Esophagus squamous epithelium (tissue), 4 donors: Measurements from ENCODE around the gene TMEM164.
A peak's percentile ranks its signal among the peaks of the same experiment; 100 is the strongest.

Experiments used
- POLR2A ChIP-seq, 4 donors: fragments of 450-650 bp; IDR thresholded peaks; one replicate each; pipeline ENCODE4 v1.6.1; 2017; ENCODE audit warnings: antibody characterized with exemption in 4 of 4, mild to moderate bottlenecking in 4 of 4, moderate library complexity in 3 of 4
- TF ChIP-seq, protein P1 (sequence below), 6 experiments: fragments of 450-650 bp in 4 of 6; fragments of 200-600 bp in 2 of 6; sonication (generic) in 2 of 6; IDR thresholded peaks; one replicate each; pipeline ENCODE4 v1.5.1; 2016 to 2019; ENCODE audit warnings: antibody characterized with exemption in 6 of 6, mild to moderate bottlenecking in 4 of 6, moderate library complexity in 4 of 6

DNA sequence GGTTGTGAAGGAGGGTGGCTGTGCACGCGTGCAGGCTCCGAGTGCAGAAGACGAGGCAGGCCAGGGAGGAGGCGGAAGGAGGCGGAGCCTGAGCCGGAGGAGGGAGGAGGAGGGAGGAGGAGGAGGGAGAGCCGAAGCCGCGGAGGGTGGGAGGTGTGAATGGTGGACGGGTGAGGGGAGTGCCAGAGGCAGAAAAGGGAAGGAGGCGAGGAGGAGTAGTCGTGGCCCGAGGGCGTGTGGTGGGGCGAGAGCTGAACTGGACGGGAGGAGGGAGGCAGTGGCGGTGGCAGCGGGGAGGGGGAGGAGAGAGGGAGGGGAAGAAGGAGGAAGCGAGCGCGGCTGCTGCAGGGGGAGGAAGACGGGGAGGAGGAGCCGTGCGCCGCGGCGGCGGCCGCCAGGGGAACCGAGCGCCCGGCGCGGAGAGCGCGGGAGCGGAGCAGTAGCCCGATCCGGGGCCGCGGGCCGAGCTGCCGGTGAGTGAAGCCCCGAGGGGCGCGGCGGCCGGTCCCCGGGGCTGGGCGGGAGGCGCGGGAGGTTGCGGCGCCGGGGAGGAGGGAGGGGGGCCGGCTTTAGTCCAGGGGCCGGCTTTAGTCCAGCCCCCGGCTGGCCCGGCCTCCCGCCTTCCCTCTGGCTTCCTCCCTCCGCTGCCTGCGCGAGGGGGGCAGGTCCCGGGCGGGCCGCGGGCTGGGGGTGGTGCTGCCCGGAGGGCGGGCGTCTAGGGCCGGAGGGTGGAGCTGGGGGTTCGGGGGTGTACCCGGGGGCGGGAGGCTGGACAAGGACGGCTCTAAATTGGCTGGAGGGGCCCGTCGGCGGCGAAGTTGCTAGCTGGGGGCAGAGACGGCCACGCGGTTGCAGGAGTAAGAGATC is at the start of gene TMEM164:
- TF ChIP-seq, protein P1, sequence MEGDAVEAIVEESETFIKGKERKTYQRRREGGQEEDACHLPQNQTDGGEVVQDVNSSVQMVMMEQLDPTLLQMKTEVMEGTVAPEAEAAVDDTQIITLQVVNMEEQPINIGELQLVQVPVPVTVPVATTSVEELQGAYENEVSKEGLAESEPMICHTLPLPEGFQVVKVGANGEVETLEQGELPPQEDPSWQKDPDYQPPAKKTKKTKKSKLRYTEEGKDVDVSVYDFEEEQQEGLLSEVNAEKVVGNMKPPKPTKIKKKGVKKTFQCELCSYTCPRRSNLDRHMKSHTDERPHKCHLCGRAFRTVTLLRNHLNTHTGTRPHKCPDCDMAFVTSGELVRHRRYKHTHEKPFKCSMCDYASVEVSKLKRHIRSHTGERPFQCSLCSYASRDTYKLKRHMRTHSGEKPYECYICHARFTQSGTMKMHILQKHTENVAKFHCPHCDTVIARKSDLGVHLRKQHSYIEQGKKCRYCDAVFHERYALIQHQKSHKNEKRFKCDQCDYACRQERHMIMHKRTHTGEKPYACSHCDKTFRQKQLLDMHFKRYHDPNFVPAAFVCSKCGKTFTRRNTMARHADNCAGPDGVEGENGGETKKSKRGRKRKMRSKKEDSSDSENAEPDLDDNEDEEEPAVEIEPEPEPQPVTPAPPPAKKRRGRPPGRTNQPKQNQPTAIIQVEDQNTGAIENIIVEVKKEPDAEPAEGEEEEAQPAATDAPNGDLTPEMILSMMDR (IDR thresholded peaks at IDR 0.05): peak in 2 of 6 experiments; percentile 19 to 47
- TF ChIP-seq POLR2A (IDR thresholded peaks at IDR 0.05): peak in 1 of 4 donors; percentile 33
